Stimulated activated CD8-positive, alpha-beta memory T cell treated with anti-CD3 and anti-CD28 coated beads, Interleukin-12 subunit alpha, Interleukin-12 subunit beta, amount 100 ng/mL, for 24 hours (primary cell): ENCODE measurements around the gene ALX4.

Experiments
- DNase-seq: peaks from one replicate; pipeline ENCODE4 v3.0.0-alpha.2; 2020; ENCODE audit errors: extremely low read depth

Gene ALX4

GRCh38 chr11:44300844-44301563 lies 8.9 kb downstream of the ALX4 start:
- DNase-seq: no peak

GRCh38 chr11:44298862-44299261 lies 11.1 kb downstream of the ALX4 start:
- DNase-seq: no peak

GRCh38 chr11:44290208-44290607 lies 19.7 kb downstream of the ALX4 start:
- no peak for DNase-seq

- no peak for DNase-seq
Observed at GRCh38 chr11:44288133-44288526, 21.8 kb downstream of the ALX4 start.

- no peak for DNase-seq
Observed at GRCh38 chr11:44286911-44287310, 23.0 kb downstream of the ALX4 start.

GRCh38 chr11:44286268-44286880 lies 23.6 kb downstream of the ALX4 start:
- DNase-seq: no peak

GRCh38 chr11:44285756-44286155 lies 24.2 kb downstream of the ALX4 start:
- DNase-seq: no peak

GRCh38 chr11:44282620-44283019 lies 27.3 kb downstream of the ALX4 start:
- no peak for DNase-seq

GRCh38 chr11:44281151-44281550 lies 28.8 kb downstream of the ALX4 start:
- DNase-seq: no peak

GRCh38 chr11:44280257-44280656 lies 29.7 kb downstream of the ALX4 start:
- no peak for DNase-seq

GRCh38 chr11:44279483-44279882 lies 30.5 kb downstream of the ALX4 start:
- no peak for DNase-seq

GRCh38 chr11:44277196-44278090 lies 32.5 kb downstream of the ALX4 start:
- no peak for DNase-seq

- DNase-seq: no peak
Observed at GRCh38 chr11:44275961-44276550, 33.9 kb downstream of the ALX4 start.

GRCh38 chr11:44275241-44275640 lies 34.7 kb downstream of the ALX4 start:
- DNase-seq: no peak

- DNase-seq: no peak
Observed at GRCh38 chr11:44274404-44274803, 35.5 kb downstream of the ALX4 start.

GRCh38 chr11:44271286-44271685 lies 38.7 kb downstream of the ALX4 start:
- no peak for DNase-seq

GRCh38 chr11:44270403-44271273 lies 39.3 kb downstream of the ALX4 start:
- DNase-seq: no peak

- no peak for DNase-seq
Observed at GRCh38 chr11:44269369-44270351, 40.3 kb downstream of the ALX4 start.

GRCh38 chr11:44268614-44269080 lies 41.3 kb downstream of the ALX4 start:
- no peak for DNase-seq
